Lung (tissue), 12 donors: ENCODE results near the gene CCNG2. TPM values are rescaled to one million over a fixed set of nuclear protein-coding genes. Genes with fewer than 3 reads are reported as not detected.

ENCODE experiments used
- ATAC-seq: fragments of 200-7000 bp; cut with Tn5 transposase; one replicate; pipeline ENCODE4 v1.9.1; 2020; ENCODE audit warnings: moderate number of reproducible peaks; ENCODE audit not compliant: insufficient read depth, low FRiP score
- DNase-seq, 3 donors: peaks; one replicate each; pipeline ENCODE4 v3.0.0-alpha.2; 2013 to 2017
- H3K27ac ChIP-seq, 2 donors: one replicate each; pipeline ENCODE4 v1.5.1; 2013; ENCODE audit warnings: mild to moderate bottlenecking in 2 of 2, moderate library complexity in 2 of 2, control low read depth in 1 of 2, inconsistent platforms in 1 of 2, low read depth in 1 of 2, low read length in 1 of 2
- H3K27me3 ChIP-seq, 3 donors: one replicate each; pipeline ENCODE4 v1.5.1; 2013; ENCODE audit warnings: low read length in 2 of 3; ENCODE audit not compliant: control insufficient read depth in 3 of 3, insufficient read depth in 3 of 3
- H3K36me3 ChIP-seq, 4 donors: one replicate each; pipeline ENCODE4 v1.5.1; 2013; ENCODE audit warnings: low read length in 4 of 4, mild to moderate bottlenecking in 1 of 4, moderate library complexity in 1 of 4; ENCODE audit not compliant: control insufficient read depth in 4 of 4, insufficient read depth in 4 of 4
- H3K4me1 ChIP-seq, 5 donors: one replicate each; pipeline ENCODE4 v1.5.1; 2013; ENCODE audit warnings: low read length in 5 of 5, mild to moderate bottlenecking in 2 of 5, moderate library complexity in 1 of 5; ENCODE audit not compliant: control insufficient read depth in 5 of 5, insufficient read depth in 5 of 5
- H3K4me3 ChIP-seq: one replicate; pipeline ENCODE4 v1.5.1; 2013; ENCODE audit warnings: mild to moderate bottlenecking, control low read depth, moderate library complexity
- H3K9ac ChIP-seq, 2 donors: one replicate each; pipeline ENCODE4 v1.5.1; 2013; ENCODE audit warnings: low read length in 2 of 2, control low read depth in 1 of 2; ENCODE audit not compliant: insufficient read depth in 1 of 2
- H3K9me3 ChIP-seq, 4 donors: one replicate each; pipeline ENCODE4 v1.5.1; 2013; ENCODE audit warnings: low read length in 3 of 4, mild to moderate bottlenecking in 1 of 4, moderate library complexity in 1 of 4; ENCODE audit not compliant: control insufficient read depth in 4 of 4, insufficient read depth in 3 of 4
- CTCF ChIP-seq: IDR thresholded peaks from 2 replicates; pipeline ENCODE4 v1.5.1; 2012; ENCODE audit warnings: mild to moderate bottlenecking; ENCODE audit errors: control extremely low read depth, extremely low read depth
- WGBS, 2 donors: extraction: QIAGEN DNeasy Blood & Tissue Kit; methylation state at CpG; one replicate each; pipeline ENCODE4 v1.1.7; 2013; 5-methylcytosine and 5-hydroxymethylcytosine counted together
- polyA plus RNA-seq, 2 donors: library from polyadenylated mRNA; stranded (reverse); fragments of 200-250 nt; gene quantifications; one replicate each; pipeline ENCODE4 v1.2.1, GENCODE V29; 2013
- total RNA-seq, 2 donors: library from RNA; depleted of rRNA in 1 of 2; stranded (reverse); fragments of >200 nt in 1 of 2; gene quantifications; one replicate each; pipeline ENCODE4 v1.2.1, GENCODE V29; 2014 to 2021
- donor health status: control.
- donor health status: control.
- donor health status: Bipolar disorder and iron deficiency.
- donor health status: healthy.
- donor health status: DM: yes; HTN: yes; CAD: no.

The CCNG2 gene
- total and polyA plus RNA-seq, 4 donors: 9.6 to 92.7 (median 25.8) TPM

DNA sequence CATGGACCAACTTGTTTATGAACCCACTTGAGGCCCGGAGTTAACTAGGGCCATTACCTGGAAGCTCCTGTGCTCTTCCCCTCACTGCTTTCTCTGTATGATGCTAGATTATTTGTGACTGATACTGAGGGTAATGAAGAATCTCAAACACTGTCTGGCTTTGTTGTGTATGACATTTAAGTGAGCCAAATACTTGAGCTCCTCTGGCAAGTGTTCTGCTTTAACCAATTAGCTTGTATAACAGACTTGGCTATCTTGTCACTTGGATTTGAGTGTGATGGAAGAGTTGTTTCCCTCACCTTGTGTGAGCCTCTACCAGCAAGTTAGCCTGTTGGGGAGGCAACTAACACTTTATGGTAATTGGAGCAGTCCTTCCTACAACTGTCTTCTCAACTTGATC lies 42.7 kb downstream of the CCNG2 start:
- no peak for ATAC-seq
- Histone ChIP-seq H3K4me1 (peaks cover 0 to 2% (median 0%) of the 10 kb centered on the region in 5 donors), H3K9ac (no peak overlapping the region), H3K27me3 (no peaks in the 10 kb centered on the region), H3K36me3 (no peaks in the 10 kb centered on the region), H3K9me3 (no peaks in the 10 kb centered on the region), H3K27ac (no peak overlapping the region), H3K4me3 (no peak overlapping the region)
- WGBS, 2 donors: 95% methylated on average over 1 of the region's 1 CpG
- no peak for TF ChIP-seq CTCF
- no peak for DNase-seq

DNA sequence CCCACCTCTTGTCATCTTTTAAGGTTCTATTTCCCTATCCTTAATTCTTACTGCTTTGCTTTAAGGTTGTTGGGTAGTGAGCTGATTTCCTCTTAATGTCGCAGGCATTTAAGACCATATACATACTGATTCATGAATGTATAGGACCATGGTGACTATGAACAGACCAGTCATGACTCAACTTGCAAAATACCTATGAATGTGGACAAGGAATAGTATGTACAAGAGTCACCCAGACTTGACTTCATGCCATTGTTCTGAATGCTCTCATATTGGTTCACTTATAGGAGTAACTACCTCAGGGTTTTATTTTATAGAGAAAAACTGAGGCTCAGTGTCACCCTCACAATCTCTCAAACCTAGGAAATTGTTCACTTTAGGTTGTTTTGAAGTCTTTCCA lies 44.3 kb downstream of the CCNG2 start:
- WGBS, 2 donors: 94 to 98% methylated on average over 1 of the region's 1 CpG
- H3K4me1 ChIP-seq: peaks cover 0 to 2% (median 0%) of the 10 kb centered on the region in 5 donors
- H3K9me3 ChIP-seq: no peaks in the 10 kb centered on the region
- no peak overlapping the region for H3K27ac ChIP-seq
- H3K4me3 ChIP-seq: no peak overlapping the region
- no peaks in the 10 kb centered on the region for H3K36me3 ChIP-seq
- TF ChIP-seq CTCF: no peak
- ATAC-seq (no peak), DNase-seq (no peak)
- no peak overlapping the region for H3K9ac ChIP-seq
- no peaks in the 10 kb centered on the region for H3K27me3 ChIP-seq

DNA sequence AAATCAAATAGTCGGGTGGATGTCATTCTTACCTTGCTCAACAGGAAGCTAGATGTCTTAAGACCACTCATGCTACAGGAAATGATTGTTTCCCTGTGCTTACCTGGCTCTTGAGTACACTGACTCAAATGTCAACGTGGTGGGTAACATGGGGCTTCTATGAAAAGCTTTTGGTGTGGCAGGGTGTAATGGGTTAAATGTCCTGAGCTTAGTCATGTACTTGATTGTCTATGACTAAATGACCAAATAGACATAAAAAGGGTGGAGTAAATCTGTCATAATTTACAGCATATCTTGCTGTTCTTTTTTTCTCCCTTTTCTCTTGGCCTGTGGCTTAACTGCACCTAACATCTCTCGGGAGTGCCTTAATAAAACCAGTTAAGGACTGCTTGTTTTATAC lies 44.9 kb downstream of the CCNG2 start:
- H3K4me3 ChIP-seq: no peak overlapping the region
- DNase-seq (no peak), ATAC-seq (no peak)
- H3K27me3 ChIP-seq: no peaks in the 10 kb centered on the region
- no peak for TF ChIP-seq CTCF
- 55 to 64% methylated on average over 3 of the region's 3 CpGs for WGBS, 2 donors
- H3K27ac ChIP-seq: no peak overlapping the region
- H3K9me3 ChIP-seq: no peaks in the 10 kb centered on the region
- no peak overlapping the region for H3K9ac ChIP-seq
- H3K4me1 ChIP-seq: peaks cover 0 to 2% (median 0%) of the 10 kb centered on the region in 5 donors
- no peaks in the 10 kb centered on the region for H3K36me3 ChIP-seq

GRCh38 chr4:77202491-77202890 lies 45.5 kb downstream of the CCNG2 start:
- 71 to 91% methylated on average over 1 of the region's 1 CpG for WGBS, 2 donors
- Histone ChIP-seq H3K4me1 (no peaks in the 10 kb centered on the region), H3K27me3 (no peaks in the 10 kb centered on the region), H3K4me3 (no peak overlapping the region), H3K27ac (no peak overlapping the region), H3K9ac (no peak overlapping the region), H3K36me3 (no peaks in the 10 kb centered on the region), H3K9me3 (no peaks in the 10 kb centered on the region)
- ATAC-seq: no peak
- no peak for DNase-seq
- no peak for TF ChIP-seq CTCF
